CD4-positive, alpha-beta T cell treated with Interleukin-6 at 100 ng/mL for 8 hours (primary cell): ENCODE results near the gene ZNF385A.

Experiments
- DNase-seq: peaks from one replicate; pipeline ENCODE4 v3.0.0-alpha.2; 2020; ENCODE audit warnings: mixed read lengths, low spot score

ZNF385A gene

GRCh38 chr12:54392485-54393206 lies 8.1 kb upstream of the ZNF385A start:
- no peak for DNase-seq

GRCh38 chr12:54390668-54391551 lies 6.4 kb upstream of the ZNF385A start:
- DNase-seq: peak; percentile 69

- DNase-seq: no peak
These were observed 5.7 kb upstream of the ZNF385A start for GRCh38 chr12:54390176-54390667.

- no peak for DNase-seq
These were observed 5.2 kb upstream of the ZNF385A start for GRCh38 chr12:54389607-54390175.

GRCh38 chr12:54389134-54389508 lies 4.6 kb upstream of the ZNF385A start:
- no peak for DNase-seq

- DNase-seq: no peak
These were observed 4.0 kb upstream of the ZNF385A start for GRCh38 chr12:54388237-54389133.

- no peak for DNase-seq
These were observed 2.6 kb upstream of the ZNF385A start for GRCh38 chr12:54387114-54387467.

- no peak for DNase-seq
These were observed 2.0 kb upstream of the ZNF385A start for GRCh38 chr12:54386403-54387113.

GRCh38 chr12:54385251-54385914 lies 850 bp upstream of the ZNF385A start:
- no peak for DNase-seq

- DNase-seq: no peak
These were observed 1.4 kb downstream of the ZNF385A start for GRCh38 chr12:54383041-54383609.

GRCh38 chr12:54381136-54381535 lies 3.4 kb downstream of the ZNF385A start:
- no peak for DNase-seq

- DNase-seq: peak; percentile 85
These were observed 4.9 kb downstream of the ZNF385A start for GRCh38 chr12:54379398-54380201.

- DNase-seq: no peak
These were observed 5.6 kb downstream of the ZNF385A start for GRCh38 chr12:54378796-54379397.

- no peak for DNase-seq
These were observed 6.6 kb downstream of the ZNF385A start for GRCh38 chr12:54377797-54378515.

- no peak for DNase-seq
These were observed 7.5 kb downstream of the ZNF385A start for GRCh38 chr12:54377007-54377406.

- DNase-seq: no peak
These were observed 7.9 kb downstream of the ZNF385A start for GRCh38 chr12:54376596-54376995.

GRCh38 chr12:54375259-54375579 lies 9.3 kb downstream of the ZNF385A start:
- DNase-seq: no peak

- no peak for DNase-seq
These were observed 9.8 kb downstream of the ZNF385A start for GRCh38 chr12:54374562-54375258.
